GM12865 (cell line): ENCODE measurements around the gene APOE.

ENCODE experiments used
- DNase-seq: peaks from one replicate; pipeline ENCODE4 v3.0.0; 2010; ENCODE audit warnings: low read depth
- H3K4me3 ChIP-seq: 2 replicates; pipeline ENCODE4 v1.5.1; 2011; ENCODE audit warnings: mild to moderate bottlenecking, low read depth, low read length, control low read depth
- TF ChIP-seq, protein P1 (sequence below): IDR thresholded peaks from 2 replicates; pipeline ENCODE4 v1.5.1; 2011; ENCODE audit warnings: low read length, control low read depth, low read depth, inconsistent platforms; ENCODE audit not compliant: insufficient read depth; ENCODE audit errors: missing control alignments

APOE gene

DNA sequence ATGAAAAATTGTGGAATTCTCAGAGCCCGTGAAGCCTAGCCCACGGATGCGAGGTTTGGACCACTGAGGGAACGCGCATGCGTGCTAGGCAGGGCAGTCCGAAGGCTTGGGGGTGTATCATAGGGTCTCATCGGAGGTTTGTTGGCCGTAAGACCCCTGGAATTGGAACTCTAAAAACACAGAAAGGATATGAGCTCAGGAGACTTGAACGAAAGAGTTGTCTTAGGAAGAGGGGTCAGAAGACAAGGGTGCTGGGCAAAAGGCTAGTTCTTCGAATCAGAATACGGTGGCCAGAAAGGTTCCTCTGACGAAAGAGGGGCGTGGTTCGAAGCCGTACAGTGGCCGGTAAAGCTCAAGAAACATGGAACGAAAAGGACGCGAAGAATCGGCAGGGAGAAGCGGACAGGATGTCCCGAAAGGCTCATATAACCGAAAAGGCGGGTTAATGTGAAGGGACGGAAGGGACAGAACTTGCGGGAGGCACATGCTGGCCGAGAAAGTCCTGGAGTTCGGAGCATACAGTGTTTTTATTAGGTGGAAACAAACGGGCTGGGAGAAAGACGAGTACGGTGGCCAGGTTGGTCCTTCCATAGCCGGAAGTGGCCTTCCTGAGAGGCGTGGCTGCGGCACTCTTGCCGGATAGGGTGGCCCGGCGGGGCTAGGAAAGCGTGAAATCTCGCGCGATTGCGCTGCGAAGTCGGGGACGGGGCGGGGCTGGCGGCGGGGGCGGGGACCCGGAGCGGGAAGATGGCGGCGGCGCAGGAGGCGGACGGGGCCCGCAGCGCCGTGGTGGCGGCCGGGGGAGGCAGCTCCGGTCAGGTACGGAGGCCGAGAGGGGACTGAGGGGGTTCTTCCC is 49.3 kb downstream of the APOE start, which contains the start of gene CLPTM1:
CLPTM1 (plus strand) TSS at position 732 of the 856 bp plus-strand sequence; CDS start at position 748, 16 bp downstream.
- H3K4me3 ChIP-seq, result peak within 1 kb of the TSS; percentile 79
- TF ChIP-seq, protein P1, sequence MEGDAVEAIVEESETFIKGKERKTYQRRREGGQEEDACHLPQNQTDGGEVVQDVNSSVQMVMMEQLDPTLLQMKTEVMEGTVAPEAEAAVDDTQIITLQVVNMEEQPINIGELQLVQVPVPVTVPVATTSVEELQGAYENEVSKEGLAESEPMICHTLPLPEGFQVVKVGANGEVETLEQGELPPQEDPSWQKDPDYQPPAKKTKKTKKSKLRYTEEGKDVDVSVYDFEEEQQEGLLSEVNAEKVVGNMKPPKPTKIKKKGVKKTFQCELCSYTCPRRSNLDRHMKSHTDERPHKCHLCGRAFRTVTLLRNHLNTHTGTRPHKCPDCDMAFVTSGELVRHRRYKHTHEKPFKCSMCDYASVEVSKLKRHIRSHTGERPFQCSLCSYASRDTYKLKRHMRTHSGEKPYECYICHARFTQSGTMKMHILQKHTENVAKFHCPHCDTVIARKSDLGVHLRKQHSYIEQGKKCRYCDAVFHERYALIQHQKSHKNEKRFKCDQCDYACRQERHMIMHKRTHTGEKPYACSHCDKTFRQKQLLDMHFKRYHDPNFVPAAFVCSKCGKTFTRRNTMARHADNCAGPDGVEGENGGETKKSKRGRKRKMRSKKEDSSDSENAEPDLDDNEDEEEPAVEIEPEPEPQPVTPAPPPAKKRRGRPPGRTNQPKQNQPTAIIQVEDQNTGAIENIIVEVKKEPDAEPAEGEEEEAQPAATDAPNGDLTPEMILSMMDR, result no peak
- DNase-seq, result peak; percentile 98

DNA sequence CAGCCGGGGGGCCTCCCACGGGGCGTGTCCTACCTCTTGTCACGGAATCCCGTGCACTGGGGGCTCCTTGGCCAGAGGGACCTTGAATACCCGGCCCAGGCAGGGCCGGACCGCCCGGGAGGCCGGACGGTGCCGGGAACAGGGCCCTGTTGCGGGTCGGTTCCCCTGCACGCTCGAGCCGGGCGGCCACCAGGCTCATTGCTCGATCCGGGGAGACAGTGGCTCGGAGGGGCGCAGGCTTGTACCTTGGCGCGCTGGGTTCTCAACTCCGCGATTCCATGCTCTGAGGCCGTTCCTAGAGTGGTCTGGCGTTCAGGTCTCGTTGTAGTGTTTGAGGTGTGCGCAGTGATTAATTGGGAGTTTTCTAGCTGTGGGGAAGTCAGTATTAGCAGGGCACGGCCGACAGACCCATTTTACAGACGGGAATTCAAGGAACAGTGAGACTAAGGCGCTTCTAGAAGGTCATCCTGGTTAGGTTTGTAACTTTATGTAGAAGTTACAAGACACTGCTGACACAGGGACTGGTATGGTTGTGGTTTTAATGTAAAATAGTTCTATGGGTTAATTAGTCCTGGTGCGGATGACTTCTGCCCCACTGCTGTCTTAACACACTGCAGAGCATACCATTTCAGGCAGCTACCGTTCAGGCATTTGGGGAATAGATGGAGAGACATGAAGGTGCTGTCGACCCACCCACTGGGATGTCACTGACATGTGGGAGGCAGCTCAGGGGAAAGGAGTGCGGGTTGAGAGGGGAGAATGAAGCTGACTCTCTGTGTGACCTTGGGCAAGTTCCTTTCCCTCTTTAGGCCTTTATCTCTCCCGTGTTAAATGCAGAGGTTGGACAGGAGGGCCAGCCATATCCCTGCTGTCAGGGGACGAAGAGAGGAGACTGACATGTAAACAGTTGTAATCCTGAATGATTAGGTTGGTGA is 50.2 kb downstream of the APOE start:
- TF ChIP-seq, protein P1, result no peak
- H3K4me3 ChIP-seq, result peak overlapping the region; percentile 75
- no peak for DNase-seq

DNA sequence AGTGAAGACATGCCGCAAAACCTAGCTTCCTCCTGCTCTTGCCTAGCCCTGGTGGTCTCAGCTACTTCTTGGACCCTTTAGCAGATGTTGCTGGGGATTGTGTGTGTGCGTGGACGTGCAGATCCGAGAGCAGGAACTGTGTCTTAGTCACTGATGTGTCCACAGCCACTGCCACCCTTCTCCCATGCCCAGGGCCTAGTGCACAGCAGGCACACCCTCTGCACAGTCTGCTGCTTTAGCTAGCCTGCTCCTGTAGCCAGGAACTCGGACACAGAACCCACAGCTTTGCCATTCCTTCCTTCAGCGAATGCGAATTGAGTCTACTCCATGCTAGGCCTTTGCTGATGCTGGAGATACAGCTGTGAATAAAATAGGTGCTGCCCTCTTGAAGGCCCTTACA is 51.9 kb downstream of the APOE start:
- DNase-seq, result no peak
- no peak overlapping the region for H3K4me3 ChIP-seq
- TF ChIP-seq, protein P1, result no peak

DNA sequence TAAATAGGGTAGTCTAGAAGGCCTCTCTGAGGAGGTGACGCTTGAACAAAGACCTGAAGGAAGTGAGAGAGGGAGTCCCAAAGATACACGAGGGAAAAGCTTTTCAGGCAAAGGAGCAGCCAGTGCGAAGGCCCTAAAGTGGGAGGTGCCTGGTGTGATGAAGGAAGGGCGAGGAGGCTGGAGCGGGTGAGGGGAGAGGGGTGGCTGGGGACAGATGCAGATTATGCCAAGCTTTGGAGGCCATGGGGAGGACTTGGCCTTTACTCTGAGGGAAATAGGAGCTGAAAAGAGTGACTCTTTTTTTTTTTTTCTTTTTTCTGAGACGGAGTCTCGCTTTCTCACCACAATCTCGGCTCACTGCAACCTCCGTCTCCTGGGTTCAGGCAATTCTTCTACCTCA is 52.5 kb downstream of the APOE start:
- no peak for DNase-seq
- TF ChIP-seq, protein P1, result no peak
- no peak overlapping the region for H3K4me3 ChIP-seq
